Measurements from ENCODE around the gene NUDT3.
"Not testable (repeated sequence)": the region's sequence is repeated elsewhere in the genome, so short reads cannot be mapped to it uniquely, and the experiment has no call there.

Gene NUDT3

DNA sequence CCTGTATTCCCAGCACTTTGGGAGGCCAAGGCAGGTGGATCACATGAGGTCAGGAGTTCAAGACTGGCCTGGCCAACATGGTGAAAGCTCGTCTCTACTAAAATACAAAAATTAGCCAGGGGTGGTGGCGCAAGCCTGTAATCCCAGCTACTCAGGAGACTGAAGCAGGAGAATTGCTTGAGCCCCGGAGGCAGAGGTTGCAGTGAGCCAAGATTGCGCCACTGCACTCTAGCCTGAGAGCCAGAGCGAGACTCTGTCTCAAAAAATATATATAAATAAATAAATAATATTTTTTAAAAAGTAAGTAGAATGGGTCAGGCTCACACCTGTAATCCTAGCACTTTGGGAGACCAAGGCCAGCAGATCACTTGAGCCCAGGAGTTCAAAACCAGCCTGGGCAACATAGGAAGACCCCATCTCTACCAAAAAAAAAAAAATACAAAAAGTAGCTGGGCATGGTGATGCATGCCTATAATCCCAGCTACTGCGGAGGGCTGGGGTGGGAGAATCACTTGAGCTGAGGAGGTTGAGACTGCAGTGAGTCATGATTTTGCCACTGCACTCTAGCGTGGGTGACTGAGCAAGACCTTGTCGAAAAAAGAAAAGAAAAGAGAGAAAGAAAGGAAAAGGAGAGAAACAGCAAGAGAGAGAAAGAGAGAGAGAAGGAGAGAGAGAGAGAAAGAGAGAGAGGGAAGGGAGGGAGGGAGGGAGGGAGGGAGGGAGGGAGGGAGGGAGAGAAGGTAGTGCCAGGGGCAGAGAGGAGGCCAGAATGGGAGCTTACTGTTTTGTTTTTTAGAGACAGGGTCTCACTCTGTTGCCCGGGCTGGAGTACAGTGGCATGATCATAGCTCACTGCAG, 26.5 kb downstream of the NUDT3 start:
- DNase-seq = not testable (repeated sequence)

GRCh38 chr6:34363681-34364075, 28.8 kb downstream of the NUDT3 start:
- not testable (repeated sequence) for DNase-seq

GRCh38 chr6:34362909-34363680, 29.4 kb downstream of the NUDT3 start:
- no peak for DNase-seq

DNA sequence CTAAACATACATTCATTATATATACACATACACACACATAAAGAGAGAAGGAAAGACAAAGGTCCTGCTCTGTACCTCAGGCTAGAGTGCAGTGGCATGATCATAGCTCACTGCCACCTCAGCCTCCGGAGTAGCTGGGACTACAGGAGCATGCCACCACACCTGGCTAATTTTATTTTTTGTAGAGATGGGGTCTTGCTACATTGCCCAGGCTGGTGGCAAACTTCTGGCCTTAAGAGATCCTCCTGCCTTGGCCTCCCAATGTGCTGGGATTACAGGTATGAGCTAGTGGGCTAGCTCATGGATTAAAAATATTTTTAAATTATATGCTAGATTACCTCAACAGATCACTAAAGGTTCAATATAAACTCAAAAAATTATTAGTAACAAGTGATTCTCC, 30.3 kb downstream of the NUDT3 start:
- no peak for DNase-seq

DNA sequence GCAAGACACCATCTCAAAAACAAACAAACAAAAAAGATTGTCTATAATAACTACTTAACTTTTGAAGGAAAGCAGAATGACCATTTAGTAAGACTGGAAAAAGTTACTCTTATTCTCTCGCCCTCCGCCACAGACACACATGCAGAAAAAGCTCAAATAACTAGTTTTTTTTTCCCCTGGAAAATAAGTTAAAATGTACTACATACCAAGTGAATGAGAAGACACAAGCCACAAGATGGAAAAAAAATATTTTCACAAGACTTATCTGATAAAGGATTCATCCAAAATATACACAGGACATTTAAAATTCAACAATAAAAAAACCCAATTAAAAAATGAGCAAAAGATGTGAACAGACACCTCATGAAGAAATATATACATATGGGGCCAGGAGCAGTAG, 31.9 kb downstream of the NUDT3 start:
- DNase-seq = no peak

DNA sequence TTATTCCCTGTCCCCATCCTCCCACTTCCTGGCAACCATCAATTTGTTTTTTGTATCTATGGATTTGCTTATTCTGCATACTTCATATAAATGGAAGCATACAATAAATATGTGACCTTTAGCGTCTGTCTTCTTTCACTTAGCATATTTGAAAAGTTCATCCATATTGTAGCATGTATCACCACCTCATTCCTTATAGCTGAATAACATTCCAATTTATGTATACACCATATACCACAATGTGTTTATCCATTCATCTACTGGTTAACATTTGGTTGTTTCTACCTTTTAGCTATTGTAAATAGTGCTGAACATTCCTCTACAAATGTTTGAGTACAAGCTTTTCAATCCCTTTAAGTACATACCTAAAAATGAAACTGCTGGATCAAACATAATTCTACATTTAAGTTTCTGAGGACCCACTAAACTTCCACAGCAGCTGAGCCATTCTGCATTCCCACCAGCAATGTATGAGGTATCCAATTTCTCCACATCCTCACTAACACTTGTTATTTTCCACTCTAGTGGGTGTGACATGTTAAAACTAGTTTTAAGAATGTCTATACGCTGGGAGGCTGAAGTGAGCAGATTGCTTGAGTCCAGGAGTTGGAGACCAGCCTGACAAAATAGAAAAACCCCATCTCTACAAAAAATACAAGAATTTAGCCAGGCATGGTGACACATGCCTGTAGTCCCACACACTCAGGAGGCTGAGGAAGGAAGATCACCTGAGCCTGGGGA, 32.9 kb downstream of the NUDT3 start:
- no peak for DNase-seq

- DNase-seq = no peak
These were observed 34.0 kb downstream of the NUDT3 start for GRCh38 chr6:34358389-34358905.

- no peak for DNase-seq
These were observed 34.5 kb downstream of the NUDT3 start for GRCh38 chr6:34357937-34358336.

DNA sequence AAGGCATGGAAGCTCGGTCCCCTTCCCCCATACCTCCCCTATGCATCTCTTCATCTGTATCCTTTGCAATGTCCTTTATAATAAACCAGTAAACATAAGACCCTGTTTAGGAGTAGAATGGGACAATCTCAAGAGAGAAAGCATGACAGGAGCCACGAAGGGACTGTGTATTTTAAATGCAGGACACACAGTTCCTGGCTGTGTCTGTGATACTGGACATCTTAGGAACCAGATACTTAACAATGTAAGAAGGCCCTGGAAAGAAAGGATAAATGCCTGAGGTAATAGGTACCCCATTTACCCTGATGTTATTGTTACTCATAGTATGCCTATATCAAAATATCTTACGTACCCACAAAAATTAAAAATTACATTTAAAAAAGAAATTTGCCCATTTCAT, 36.6 kb downstream of the NUDT3 start:
- DNase-seq = no peak

GRCh38 chr6:34354230-34354629, 38.2 kb downstream of the NUDT3 start:
- not testable (repeated sequence) for DNase-seq

DNA sequence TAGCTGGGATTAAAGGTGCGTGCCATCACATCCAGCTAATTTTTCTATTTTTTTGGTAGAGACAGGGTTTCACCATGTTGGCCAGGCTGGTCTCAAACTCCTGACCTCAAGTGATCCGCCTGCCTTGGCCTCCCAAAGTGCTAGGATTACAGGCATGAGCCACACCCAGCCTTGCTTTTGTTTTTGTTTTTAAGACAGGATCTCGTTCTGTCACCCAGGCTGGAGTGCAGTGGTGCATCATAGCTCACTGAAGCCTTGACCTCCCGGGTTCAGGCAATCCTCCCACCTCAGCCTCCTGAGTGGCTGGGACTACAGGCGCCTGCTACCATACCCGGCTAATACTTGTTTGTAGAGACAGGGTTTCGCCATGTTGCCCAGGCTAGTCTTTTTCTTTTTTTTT, 38.9 kb downstream of the NUDT3 start:
- DNase-seq = not testable (repeated sequence)

GRCh38 chr6:34352305-34352937, 40.0 kb downstream of the NUDT3 start:
- no peak for DNase-seq

DNA sequence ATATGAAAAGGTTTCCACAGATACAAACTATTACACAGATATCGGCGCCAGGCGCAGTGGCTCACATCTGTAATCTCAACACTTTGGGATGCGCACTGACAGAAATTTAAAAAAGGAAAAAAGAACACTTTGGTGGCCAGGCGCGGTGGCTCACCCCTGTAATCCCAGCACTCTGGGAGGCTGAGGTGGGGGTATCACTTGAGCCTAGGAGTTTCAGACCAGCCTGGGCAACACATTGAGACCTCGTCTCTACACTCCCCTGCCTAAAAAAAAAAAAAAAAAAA, 41.6 kb downstream of the NUDT3 start:
- no peak for DNase-seq

DNA sequence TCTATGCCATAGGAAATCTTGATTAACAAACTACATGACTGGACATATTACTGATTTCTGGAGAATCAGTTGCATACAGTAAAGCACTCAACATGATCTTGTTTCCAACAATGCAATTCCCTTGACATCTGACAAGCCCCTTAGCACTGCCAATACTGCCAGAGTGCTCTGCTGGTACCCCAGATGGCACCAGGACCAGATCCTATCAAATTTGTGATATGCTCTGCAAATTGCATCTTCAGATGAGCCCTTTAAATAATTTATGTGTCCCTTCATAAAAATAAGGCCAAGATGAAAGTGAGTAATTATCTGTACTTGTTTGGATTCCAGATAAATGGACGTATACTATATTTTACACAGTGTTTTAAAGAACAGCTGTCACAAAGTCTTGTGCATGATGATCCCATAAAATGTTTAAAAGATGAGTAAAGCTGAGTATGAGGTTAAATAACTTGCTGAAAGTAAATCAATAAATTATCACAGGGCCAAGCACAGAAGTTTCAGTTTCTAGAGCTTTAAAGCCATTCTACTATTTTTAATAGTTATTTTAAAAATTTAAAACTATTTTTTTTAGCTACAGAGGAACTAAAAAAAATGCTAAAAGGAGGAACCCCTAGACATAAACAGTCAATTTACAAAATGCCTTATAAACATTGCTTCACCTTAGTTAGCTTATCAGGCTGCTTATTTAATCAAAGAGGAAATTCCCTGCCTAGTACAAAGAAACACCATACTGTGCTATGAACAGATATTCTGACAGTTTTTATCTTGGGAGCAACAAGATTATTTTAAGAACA, 42.1 kb downstream of the NUDT3 start:
- no peak for DNase-seq

GRCh38 chr6:34349211-34349610, 43.3 kb downstream of the NUDT3 start:
- DNase-seq = no peak

- no peak for DNase-seq
These were observed 45.2 kb downstream of the NUDT3 start for GRCh38 chr6:34347303-34347702.

- no peak for DNase-seq
These were observed 46.0 kb downstream of the NUDT3 start for GRCh38 chr6:34346175-34347119.

DNA sequence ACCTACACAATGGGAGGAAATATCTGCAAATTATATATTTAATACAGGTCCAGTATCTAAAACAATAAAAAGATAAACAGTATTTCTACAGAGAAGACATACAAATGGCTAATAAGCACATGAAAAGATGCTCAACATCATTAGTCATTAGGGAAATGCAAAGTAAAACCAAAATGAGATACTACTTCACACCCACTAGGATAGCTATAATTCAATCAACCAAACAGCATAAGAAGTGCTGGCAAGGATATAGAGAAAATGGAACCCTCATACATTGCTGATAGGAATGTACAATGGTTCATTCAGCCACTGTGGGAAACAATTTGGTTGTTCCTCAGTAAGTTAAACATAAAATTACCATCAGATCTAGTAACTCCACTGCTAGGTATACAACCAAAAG, 48.7 kb downstream of the NUDT3 start:
- DNase-seq = no peak

DNA sequence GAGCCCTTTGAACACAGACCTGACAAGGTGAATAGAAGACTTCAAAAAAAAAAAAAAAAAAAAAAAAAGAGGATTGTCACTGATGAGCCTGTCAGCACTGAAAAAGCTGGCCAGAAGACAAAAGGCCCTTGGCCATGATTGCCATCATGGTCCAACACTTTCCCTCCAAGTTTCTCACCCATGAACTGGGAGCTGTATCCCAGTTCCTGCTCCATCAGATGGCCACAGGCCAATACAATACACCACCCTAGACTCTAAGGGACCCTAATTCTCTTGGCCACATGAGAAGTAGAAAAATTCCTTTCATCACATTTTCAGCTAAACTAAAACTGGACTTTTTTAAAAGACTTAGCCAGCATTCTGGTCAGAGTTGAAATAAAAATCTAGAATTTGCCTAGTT, 50.2 kb downstream of the NUDT3 start:
- DNase-seq = no peak

GRCh38 chr6:34341481-34341971, 50.9 kb downstream of the NUDT3 start:
- no peak for DNase-seq

Data from DMS53 (cell line).